Trophoblast cell (in vitro differentiated cells and primary cell): ENCODE results near the gene MED13L.

Experiments used
- DNase-seq, 2 donors: peaks; one replicate each; pipeline ENCODE4 v3.0.0-alpha.2; 2016
- H2AFZ ChIP-seq: 2 replicates; pipeline ENCODE4 v1.6.1; 2013; ENCODE audit warnings: low read length, moderate library complexity, mild to moderate bottlenecking; ENCODE audit not compliant: insufficient read depth, poor library complexity
- H2AK5ac ChIP-seq: 2 replicates; pipeline ENCODE4 v1.6.1; 2013; ENCODE audit warnings: mild to moderate bottlenecking, low read length
- H2BK120ac ChIP-seq: 2 replicates; pipeline ENCODE4 v1.6.1; 2013; ENCODE audit warnings: low read length, mild to moderate bottlenecking, moderate library complexity; ENCODE audit not compliant: insufficient read depth, poor library complexity
- H2BK12ac ChIP-seq: 2 replicates; pipeline ENCODE4 v1.6.1; 2013; ENCODE audit warnings: mild to moderate bottlenecking, low read length, moderate library complexity
- H2BK5ac ChIP-seq: 2 replicates; pipeline ENCODE4 v1.6.1; 2013; ENCODE audit warnings: low read length, low read depth, moderate library complexity, mild to moderate bottlenecking; ENCODE audit not compliant: poor library complexity
- H3K14ac ChIP-seq: 2 replicates; pipeline ENCODE4 v1.6.1; 2013; ENCODE audit warnings: mild to moderate bottlenecking, low read length
- H3K18ac ChIP-seq: 2 replicates; pipeline ENCODE4 v1.6.1; 2013; ENCODE audit warnings: mild to moderate bottlenecking, low read length
- H3K23ac ChIP-seq: 2 replicates; pipeline ENCODE4 v1.6.1; 2013; ENCODE audit warnings: low read length
- H3K27ac ChIP-seq: 2 replicates; pipeline ENCODE4 v1.5.1; 2013; ENCODE audit warnings: low read depth, mild to moderate bottlenecking, inconsistent platforms, low read length, moderate library complexity
- H3K27me3 ChIP-seq: 2 replicates; pipeline ENCODE4 v1.6.1; 2013; ENCODE audit warnings: inconsistent platforms, mild to moderate bottlenecking, low read length, moderate library complexity; ENCODE audit not compliant: insufficient read depth
- H3K36me3 ChIP-seq, 2 experiments: 1 replicate in 1 of 2; 2 replicates in 1 of 2; pipeline ENCODE4 v1.6.1; 2013; ENCODE audit warnings: low read length in 2 of 2, mild to moderate bottlenecking in 2 of 2, moderate library complexity in 1 of 2; ENCODE audit not compliant: insufficient read depth in 2 of 2, control insufficient read depth in 1 of 2
- H3K4ac ChIP-seq: 2 replicates; pipeline ENCODE4 v1.6.1; 2013; ENCODE audit warnings: low read depth, mild to moderate bottlenecking, low read length, moderate library complexity
- H3K4me1 ChIP-seq, 2 experiments: 1 replicate in 1 of 2; 2 replicates in 1 of 2; pipeline ENCODE4 v1.6.1; 2013; ENCODE audit warnings: low read length in 2 of 2, mild to moderate bottlenecking in 2 of 2, moderate library complexity in 1 of 2; ENCODE audit not compliant: insufficient read depth in 2 of 2, control insufficient read depth in 1 of 2
- H3K4me2 ChIP-seq: 2 replicates; pipeline ENCODE4 v1.6.1; 2013; ENCODE audit warnings: inconsistent platforms, mild to moderate bottlenecking, low read length, moderate library complexity
- H3K4me3 ChIP-seq: 2 replicates; pipeline ENCODE4 v1.5.1; 2013; ENCODE audit warnings: mild to moderate bottlenecking, low read depth, low read length, inconsistent platforms
- H3K79me1 ChIP-seq: one replicate; pipeline ENCODE4 v1.6.1; 2013; ENCODE audit warnings: low read length
- H3K79me2 ChIP-seq: 2 replicates; pipeline ENCODE4 v1.6.1; 2013; ENCODE audit warnings: low read length, mild to moderate bottlenecking; ENCODE audit not compliant: control insufficient read depth, insufficient read depth, poor library complexity
- H3K9ac ChIP-seq: 2 replicates; pipeline ENCODE4 v1.6.1; 2013; ENCODE audit warnings: mild to moderate bottlenecking, low read length
- H3K9me3 ChIP-seq: 2 replicates; pipeline ENCODE4 v1.6.1; 2013; ENCODE audit warnings: low read depth, mild to moderate bottlenecking, control low read depth, inconsistent platforms, low read length; ENCODE audit not compliant: insufficient read depth
- H4K12ac ChIP-seq: 2 replicates; pipeline ENCODE4 v1.6.1; 2013; ENCODE audit warnings: low read depth, mild to moderate bottlenecking, low read length, moderate library complexity
- H4K8ac ChIP-seq: 2 replicates; pipeline ENCODE4 v1.6.1; 2013; ENCODE audit warnings: low read depth, mild to moderate bottlenecking, low read length, moderate library complexity
- H4K91ac ChIP-seq: one replicate; pipeline ENCODE4 v1.6.1; 2013; ENCODE audit warnings: low read depth, mild to moderate bottlenecking, low read length, moderate library complexity
- WGBS: extraction: QIAGEN DNeasy Blood & Tissue Kit; methylation state at CpG from one replicate; pipeline ENCODE4 v1.1.7; 2013; ENCODE audit warnings: missing lambda C conversion rate; ENCODE audit not compliant: insufficient read length, insufficient coverage; ENCODE audit errors: extremely low coverage; 5-methylcytosine and 5-hydroxymethylcytosine counted together

MED13L gene

DNA sequence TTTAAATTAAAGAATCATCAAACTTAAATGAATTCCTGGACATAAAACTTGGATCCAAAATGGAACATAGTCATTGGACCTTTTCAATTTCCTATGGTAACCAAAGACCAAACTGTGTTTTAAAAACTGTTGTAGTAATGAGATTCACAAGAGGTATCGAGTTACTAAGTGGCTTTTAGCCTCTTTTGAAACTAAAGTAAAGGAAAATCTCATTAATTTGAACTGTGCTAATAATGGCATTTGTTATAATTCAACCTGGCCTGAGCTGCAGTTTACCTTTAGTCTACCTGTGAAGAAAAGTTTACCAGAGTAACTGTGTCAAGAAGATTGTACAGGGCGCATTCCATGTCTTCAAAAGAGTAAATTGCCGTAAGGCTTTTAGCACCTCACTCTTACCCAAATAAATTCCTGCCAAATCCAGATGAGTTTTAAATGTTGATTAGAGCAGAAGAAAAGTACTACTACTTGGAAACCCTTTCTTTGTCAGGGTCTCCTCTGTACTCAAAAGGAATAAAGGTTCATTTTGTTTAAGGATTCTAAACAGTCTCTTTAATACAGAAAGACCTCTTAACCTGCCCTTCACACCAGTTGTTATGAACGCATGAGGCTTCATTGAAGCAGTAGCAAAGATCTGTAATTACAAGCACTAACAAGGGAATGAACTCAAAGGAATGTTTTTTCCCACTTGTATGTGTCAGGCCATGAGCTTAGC is 17.1 kb upstream of the MED13L start:
- H4K8ac ChIP-seq = no peak overlapping the region
- peaks cover 0 to 3% of the 10 kb centered on the region in 2 experiments for H3K4me1 ChIP-seq
- no peak overlapping the region for H3K18ac ChIP-seq
- no peaks in the 10 kb centered on the region for H3K36me3 ChIP-seq
- no peaks in the 10 kb centered on the region for H3K79me1 ChIP-seq
- H4K12ac ChIP-seq = no peak overlapping the region
- no peak overlapping the region for H3K27ac ChIP-seq
- WGBS = no CpG with 5 or more reads among the region's 4 CpGs
- H3K9ac ChIP-seq = no peak overlapping the region
- H2AFZ ChIP-seq = no peak overlapping the region
- H2BK5ac ChIP-seq = no peak overlapping the region
- H3K4ac ChIP-seq = no peak overlapping the region
- H2BK120ac ChIP-seq = no peak overlapping the region
- no peak overlapping the region for H3K4me3 ChIP-seq
- DNase-seq = no peak
- no peaks in the 10 kb centered on the region for H3K79me2 ChIP-seq
- H2BK12ac ChIP-seq = no peak overlapping the region
- H3K27me3 ChIP-seq = no peaks in the 10 kb centered on the region
- H4K91ac ChIP-seq = no peak overlapping the region
- H3K14ac ChIP-seq = no peak overlapping the region
- no peak overlapping the region for H3K23ac ChIP-seq
- H2AK5ac ChIP-seq = no peak overlapping the region
- H3K9me3 ChIP-seq = no peaks in the 10 kb centered on the region
- H3K4me2 ChIP-seq = no peak overlapping the region

DNA sequence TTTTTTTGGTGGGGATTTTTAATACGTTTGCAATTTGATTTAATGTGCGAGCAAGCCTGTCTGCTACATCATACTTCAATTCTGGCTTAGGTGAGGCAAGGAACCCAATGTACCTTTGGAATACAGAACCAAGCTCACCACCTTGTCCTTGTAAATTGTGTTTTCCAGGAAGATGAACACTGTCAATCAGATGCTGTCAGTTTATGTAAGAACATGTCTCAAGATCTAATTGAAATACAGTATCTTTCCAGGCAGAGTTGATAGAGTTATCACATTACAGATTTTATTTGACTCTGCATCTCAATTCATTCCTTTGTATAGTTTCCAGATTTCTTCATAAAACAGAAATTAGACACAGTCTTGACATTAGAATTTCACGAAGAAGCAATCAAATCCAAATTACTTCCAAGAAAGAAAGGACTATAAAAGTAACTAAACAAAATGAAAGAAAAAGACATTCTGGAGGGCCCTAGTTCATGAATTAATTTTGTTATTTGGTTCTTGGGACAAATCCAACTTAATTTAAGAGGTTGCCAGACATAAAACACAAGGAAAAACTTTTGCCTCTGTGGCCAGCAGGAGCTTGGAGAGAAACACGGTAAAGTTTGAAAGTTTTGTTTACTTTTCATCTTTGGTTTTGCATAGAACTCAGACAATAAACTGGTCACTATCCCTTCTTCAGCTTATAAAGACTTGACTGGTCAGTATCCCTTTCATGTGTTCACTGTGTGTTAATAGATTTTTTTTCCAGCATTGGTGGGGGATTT is 16.4 kb upstream of the MED13L start:
- H4K12ac ChIP-seq = no peak overlapping the region
- H3K4me2 ChIP-seq = no peak overlapping the region
- H4K91ac ChIP-seq = no peak overlapping the region
- no peak overlapping the region for H3K27ac ChIP-seq
- no peaks in the 10 kb centered on the region for H3K4me1 ChIP-seq
- no peaks in the 10 kb centered on the region for H3K79me2 ChIP-seq
- no peaks in the 10 kb centered on the region for H3K79me1 ChIP-seq
- no peaks in the 10 kb centered on the region for H3K27me3 ChIP-seq
- no peak overlapping the region for H2BK12ac ChIP-seq
- H3K4ac ChIP-seq = no peak overlapping the region
- no peak overlapping the region for H2AFZ ChIP-seq
- no peak overlapping the region for H2BK120ac ChIP-seq
- no peak overlapping the region for H3K9ac ChIP-seq
- H3K9me3 ChIP-seq = no peaks in the 10 kb centered on the region
- no peak overlapping the region for H4K8ac ChIP-seq
- no CpG with 5 or more reads among the region's 4 CpGs for WGBS
- DNase-seq = no peak
- H3K14ac ChIP-seq = no peak overlapping the region
- H2BK5ac ChIP-seq = no peak overlapping the region
- H3K18ac ChIP-seq = no peak overlapping the region
- no peak overlapping the region for H3K23ac ChIP-seq
- H3K4me3 ChIP-seq = no peak overlapping the region
- H3K36me3 ChIP-seq = no peaks in the 10 kb centered on the region
- no peak overlapping the region for H2AK5ac ChIP-seq

- Histone ChIP-seq H3K79me2 (no peaks in the 10 kb centered on the region), H3K23ac (no peak overlapping the region), H3K27ac (no peak overlapping the region), H3K9ac (no peak overlapping the region), H4K8ac (no peak overlapping the region), H4K91ac (no peak overlapping the region), H2BK5ac (no peak overlapping the region), H3K36me3 (no peaks in the 10 kb centered on the region), H2BK120ac (no peak overlapping the region), H3K9me3 (no peaks in the 10 kb centered on the region), H3K27me3 (no peaks in the 10 kb centered on the region), H3K4me3 (no peak overlapping the region), H3K4ac (no peak overlapping the region), H3K4me2 (no peak overlapping the region), H2BK12ac (no peak overlapping the region), H4K12ac (no peak overlapping the region), H3K14ac (no peak overlapping the region), H3K79me1 (no peaks in the 10 kb centered on the region), H2AFZ (no peak overlapping the region), H3K4me1 (no peaks in the 10 kb centered on the region), H3K18ac (no peak overlapping the region), H2AK5ac (no peak overlapping the region)
- DNase-seq = no peak
- no CpG with 5 or more reads among the region's 3 CpGs for WGBS
These were observed 13.7 kb upstream of the MED13L start for GRCh38 chr12:116291218-116291617.

DNA sequence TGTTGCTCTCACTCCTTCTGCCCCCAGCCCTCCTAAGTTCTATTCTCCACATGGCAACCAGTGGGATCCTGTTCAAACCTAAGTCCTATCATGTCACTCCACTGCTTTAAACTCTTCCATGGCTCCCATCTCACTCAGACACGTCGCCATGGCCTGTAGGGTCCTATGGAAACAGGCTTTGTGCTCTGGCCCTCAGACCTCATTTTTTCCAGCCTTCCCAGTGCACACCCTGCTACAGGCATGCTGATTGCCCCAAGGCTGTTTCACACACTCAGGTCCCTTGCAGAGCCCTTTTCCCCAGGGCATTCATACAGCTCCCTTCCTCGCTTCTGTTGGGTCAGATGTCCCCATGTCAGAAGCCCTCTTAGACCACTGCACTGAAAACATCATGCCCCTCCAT is 11.2 kb upstream of the MED13L start:
- peak; percentile 88 to 93 for DNase-seq
- H3K14ac ChIP-seq = no peak overlapping the region
- no peak overlapping the region for H3K4me2 ChIP-seq
- no peak overlapping the region for H3K4me3 ChIP-seq
- H3K79me2 ChIP-seq = no peaks in the 10 kb centered on the region
- H3K18ac ChIP-seq = no peak overlapping the region
- no peaks in the 10 kb centered on the region for H3K27me3 ChIP-seq
- no peaks in the 10 kb centered on the region for H3K79me1 ChIP-seq
- no peaks in the 10 kb centered on the region for H3K36me3 ChIP-seq
- no CpG with 5 or more reads among the region's 3 CpGs for WGBS
- H3K9me3 ChIP-seq = no peaks in the 10 kb centered on the region
- H4K91ac ChIP-seq = no peak overlapping the region
- no peak overlapping the region for H3K4ac ChIP-seq
- H2AFZ ChIP-seq = no peak overlapping the region
- H2BK12ac ChIP-seq = no peak overlapping the region
- no peak overlapping the region for H3K23ac ChIP-seq
- no peak overlapping the region for H4K8ac ChIP-seq
- H2BK120ac ChIP-seq = no peak overlapping the region
- no peaks in the 10 kb centered on the region for H3K4me1 ChIP-seq
- H2AK5ac ChIP-seq = no peak overlapping the region
- no peak overlapping the region for H2BK5ac ChIP-seq
- no peak overlapping the region for H4K12ac ChIP-seq
- no peak overlapping the region for H3K27ac ChIP-seq
- no peak overlapping the region for H3K9ac ChIP-seq
